GM12874 (cell line): ENCODE results near the gene NMT1.

Experiments used
- CTCF ChIP-seq: IDR thresholded peaks from 2 replicates; pipeline ENCODE4 v1.5.1; 2011; ENCODE audit warnings: low read depth, mild to moderate bottlenecking, control low read depth, low read length, moderate library complexity; ENCODE audit not compliant: insufficient read depth

Gene NMT1

GRCh38 chr17:45149669-45150664 lies 88.8 kb downstream of the NMT1 start:
- TF ChIP-seq CTCF = no peak

- TF ChIP-seq CTCF = no peak
Measured at GRCh38 chr17:45150911-45151809, 90.0 kb downstream of the NMT1 start.

- no peak for TF ChIP-seq CTCF
Measured at GRCh38 chr17:45155029-45155428, 93.9 kb downstream of the NMT1 start.

GRCh38 chr17:45155483-45155882 lies 94.4 kb downstream of the NMT1 start:
- no peak for TF ChIP-seq CTCF

GRCh38 chr17:45156242-45156641 lies 95.1 kb downstream of the NMT1 start:
- no peak for TF ChIP-seq CTCF
